Measurements from ENCODE around the gene UGT1A10.

The UGT1A10 gene

GRCh38 chr2:233811087-233811486 is 174.8 kb downstream of the UGT1A10 start:
- DNase-seq: no peak

GRCh38 chr2:233811732-233812131 is 175.5 kb downstream of the UGT1A10 start:
- no peak for DNase-seq

- no peak for DNase-seq
Measured at GRCh38 chr2:233813236-233814055, 177.2 kb downstream of the UGT1A10 start.

GRCh38 chr2:233814056-233814835 is 178.0 kb downstream of the UGT1A10 start:
- DNase-seq: no peak

- DNase-seq: no peak
Measured at GRCh38 chr2:233815861-233816260, 179.6 kb downstream of the UGT1A10 start.

GRCh38 chr2:233816334-233816733 is 180.1 kb downstream of the UGT1A10 start:
- DNase-seq: no peak

- DNase-seq: no peak
Measured at GRCh38 chr2:233816771-233817170, 180.5 kb downstream of the UGT1A10 start.

- no peak for DNase-seq
Measured at GRCh38 chr2:233817361-233817911, 181.2 kb downstream of the UGT1A10 start.

GRCh38 chr2:233817995-233818638 is 181.9 kb downstream of the UGT1A10 start:
- DNase-seq: no peak

- DNase-seq: no peak
Measured at GRCh38 chr2:233818639-233819621, 182.7 kb downstream of the UGT1A10 start.

- DNase-seq: no peak
Measured at GRCh38 chr2:233819884-233820773, 183.9 kb downstream of the UGT1A10 start.

GRCh38 chr2:233820774-233821105 is 184.5 kb downstream of the UGT1A10 start:
- DNase-seq: no peak

- DNase-seq: no peak
Measured at GRCh38 chr2:233821196-233821595, 184.9 kb downstream of the UGT1A10 start.

- no peak for DNase-seq
Measured at GRCh38 chr2:233821709-233822100, 185.5 kb downstream of the UGT1A10 start.

GRCh38 chr2:233822101-233822771 is 186.0 kb downstream of the UGT1A10 start:
- DNase-seq: no peak

All from GDM1 (cell line).